HepG2 (cell line): ENCODE data around the gene RNF168. TPM values are rescaled to one million over a fixed set of nuclear protein-coding genes. Genes with fewer than 3 reads are reported as not detected.
"Not testable (repeated sequence)": the region's sequence is repeated elsewhere in the genome, so short reads cannot be mapped to it uniquely, and the experiment has no call there.

Experiments
- ATAC-seq: fragments of 200-7000 bp; cut with Tn5 transposase; 3 replicates; pipeline ENCODE4 v1.9.1; 2020; ENCODE audit warnings: mild to moderate bottlenecking, moderate library complexity
- BruUV-seq: library from RNA; stranded (reverse); fragments of 400-500 nt; replicated peaks from 2 replicates; lab custom pipeline; 2021; lab: Mats Ljungman, UMichigan
- CTCF ChIA-PET: fragments of 300-600 bp; formaldehyde crosslinking; extraction: SDS; loops from one replicate; lab custom pipeline; 2021; ENCODE audit warnings: low total read pairs, inconsistent platforms, low intra/inter-chr PET ratio; lab: Yijun Ruan, JAX
- POLR2A ChIA-PET: fragments of 350-600 bp; sonication (Branson Sonifier 250); formaldehyde crosslinking; loops from one replicate; lab custom pipeline; 2020; ENCODE audit warnings: antibody characterized with exemption, inconsistent platforms; lab: Yijun Ruan, JAX
- DNase-seq: peaks from one replicate; pipeline ENCODE4 v3.0.0-alpha.2; 2015; ENCODE audit warnings: low spot score
- FAIRE-seq: peaks from 3 replicates; lab custom pipeline; 2011; peaks lifted over from hg19 to GRCh38; lab: Jason Lieb, UNC
- H2AFZ ChIP-seq: one replicate; pipeline ENCODE4 v1.6.1; 2011; ENCODE audit warnings: low read length, inconsistent platforms
- H3K27ac ChIP-seq: fragments of 300-600 bp; 3 replicates; pipeline ENCODE4 v1.8.0; 2011; ENCODE audit warnings: mixed run types, mild to moderate bottlenecking, mixed read lengths, low read length, inconsistent platforms; ENCODE audit not compliant: insufficient read depth; ENCODE audit errors: extremely low read length
- H3K27me3 ChIP-seq, 2 experiments: fragments of 200-600 bp in 1 of 2; 2 replicates in 1 of 2; 3 replicates in 1 of 2; pipeline versions ENCODE4 v1.6.0 to v1.8.0; 2011; ENCODE audit warnings: low read length in 2 of 2, mild to moderate bottlenecking in 2 of 2, moderate library complexity in 2 of 2, inconsistent platforms in 1 of 2; ENCODE audit not compliant: insufficient read depth in 2 of 2, control insufficient read depth in 1 of 2
- H3K36me3 ChIP-seq, 2 experiments: fragments of 200-600 bp in 1 of 2; replicated peaks in 1 of 2; 2 replicates in 1 of 2; 3 replicates in 1 of 2; pipeline versions ENCODE4 v1.5.1 to v1.8.0; 2011; ENCODE audit warnings: low read length in 2 of 2, inconsistent platforms in 1 of 2; ENCODE audit not compliant: insufficient read depth in 2 of 2, control insufficient read depth in 1 of 2
- H3K4me1 ChIP-seq: 2 replicates; pipeline ENCODE4 v1.5.1; 2012; ENCODE audit warnings: low read length, inconsistent platforms; ENCODE audit not compliant: insufficient read depth
- H3K4me2 ChIP-seq: 2 replicates; pipeline ENCODE4 v1.6.0; 2011; ENCODE audit warnings: low read depth, low read length, inconsistent platforms
- H3K4me3 ChIP-seq, 3 experiments: fragments of 200-600 bp in 1 of 3; sonication (generic), shearing (Covaris generic) in 1 of 3; replicated peaks in 1 of 3; 2 replicates each; pipeline ENCODE4 v1.5.1; 2011 to 2016; ENCODE audit warnings: low read length in 3 of 3, inconsistent platforms in 2 of 3, low read depth in 2 of 3, mild to moderate bottlenecking in 2 of 3, control low read depth in 1 of 3, mixed read lengths in 1 of 3; ENCODE audit not compliant: insufficient read depth in 1 of 3
- H3K79me2 ChIP-seq: one replicate; pipeline ENCODE4 v1.6.1; 2011; ENCODE audit warnings: low read length, inconsistent platforms; ENCODE audit not compliant: insufficient read depth
- H3K9ac ChIP-seq: 2 replicates; pipeline ENCODE4 v1.6.0; 2011; ENCODE audit warnings: mild to moderate bottlenecking, low read depth, low read length, inconsistent platforms; ENCODE audit not compliant: insufficient read depth
- H3K9me3 ChIP-seq: 2 replicates; pipeline ENCODE4 v1.5.1; 2012; ENCODE audit warnings: mild to moderate bottlenecking, low read length
- H4K20me1 ChIP-seq: 2 replicates; pipeline ENCODE4 v1.6.0; 2011; ENCODE audit warnings: inconsistent platforms, mild to moderate bottlenecking, low read length, moderate library complexity; ENCODE audit not compliant: insufficient read depth
- CEBPB ChIP-seq: IDR thresholded peaks from 2 replicates; pipeline ENCODE4 v1.6.1; 2011; ENCODE audit warnings: low read depth, low read length, improper control_type of control experiment, borderline replicate concordance
- EHMT2 ChIP-seq: fragments of 200-600 bp; sonication (generic); IDR thresholded peaks from 2 replicates; pipeline ENCODE4 v1.7.0; 2017; ENCODE audit warnings: antibody characterized with exemption, low read depth, low read length, borderline replicate concordance
- HNRNPUL1 ChIP-seq: fragments of 200-400 bp; formaldehyde crosslinking; IDR thresholded peaks from 2 replicates; pipeline ENCODE4 v1.6.1; 2017; ENCODE audit warnings: low read depth, mild to moderate bottlenecking, low read length, moderate library complexity
- NCOA1 ChIP-seq: sonication (generic); formaldehyde crosslinking; IDR thresholded peaks from 2 replicates; pipeline ENCODE4 v1.9.0; 2021; ENCODE audit warnings: missing genetic modification reagents
- PAF1 ChIP-seq: IDR thresholded peaks from 2 replicates; pipeline ENCODE4 v1.6.1; 2016; ENCODE audit warnings: missing genetic modification reagents, missing compliant biosample characterization
- RAD51 ChIP-seq: fragments of 450-650 bp; IDR thresholded peaks from 2 replicates; pipeline ENCODE4 v1.6.1; 2016; ENCODE audit warnings: borderline replicate concordance
- ZNF160 ChIP-seq: sonication (generic); formaldehyde crosslinking; IDR thresholded peaks from 2 replicates; pipeline ENCODE4 v1.8.0; 2022; ENCODE audit warnings: mild to moderate bottlenecking, inconsistent platforms, missing genetic modification reagents
- WGBS: methylation state at CpG from one replicate; pipeline ENCODE4 v1.1.6; 2017; ENCODE audit warnings: low lambda C conversion rate; 5-methylcytosine and 5-hydroxymethylcytosine counted together
- in situ Hi-C: cut with HindIII; loops from 2 replicates; pipeline ENCODE4 v1.10.0; 2017; ENCODE audit warnings: low pct_unique_long_range_greater_than_20kb; ENCODE audit not compliant: extremely low pct_ligation_motif_present
- intact Hi-C: fragments of 100-400 bp; cut with micrococcal nuclease; formaldehyde crosslinking; loops from one replicate; pipeline ENCODE4 v1.10.0; 2022; ENCODE audit not compliant: unreplicated experiment
- polyA plus RNA-seq, 8 experiments: library from polyadenylated mRNA; depleted of rRNA in 3 of 8; stranded (reverse) in 7 of 8; unstranded in 1 of 8; fragments of >200 nt; fragmentation: Illumina TruSeq in 4 of 8; extraction: Trizol in 4 of 8; gene quantifications; 2 replicates each; pipeline versions ENCODE4 v1.2.1 to v1.2.3, GENCODE V29; 2011 to 2016; ENCODE audit warnings: low read depth in 4 of 8, missing spikeins in 1 of 8, mixed read lengths in 1 of 8; ENCODE audit not compliant: insufficient read depth in 1 of 8
- total RNA-seq, 5 experiments: library from RNA; depleted of rRNA; stranded (reverse); fragments of >200 nt; fragmentation: Illumina TruSeq; extraction: Trizol; gene quantifications; 2 replicates each; pipeline ENCODE4 v1.2.3, GENCODE V29; 2016; ENCODE audit warnings: low read depth in 1 of 5
- TF ChIP-seq, protein P1 (sequence below), 2 experiments: sonication (generic) in 1 of 2; formaldehyde crosslinking in 1 of 2; IDR thresholded peaks; 2 replicates each; pipeline versions ENCODE4 v1.5.1 to v1.6.1; 2011 to 2020; ENCODE audit warnings: borderline replicate concordance in 1 of 2, low read depth in 1 of 2, low read length in 1 of 2, mild to moderate bottlenecking in 1 of 2, missing genetic modification reagents in 1 of 2, moderate library complexity in 1 of 2

The RNF168 gene
- total and polyA plus RNA-seq, 2 of the 13 experiments (the other 11 are each of a cell fraction or from before 2014, with no cell fraction given) = 3.7 to 22.9 TPM

GRCh38 chr3:196523841-196524240, 20.3 kb upstream of the RNF168 start:
- in situ Hi-C loops (no loop called here), intact Hi-C loops (no loop called here)
- FAIRE-seq (no peak), ATAC-seq (no peak), DNase-seq (no peak)
- Histone ChIP-seq H3K4me1 (peaks cover 3% of the 10 kb centered on the region), H2AFZ (no peak overlapping the region), H3K9me3 (no peaks in the 10 kb centered on the region), H3K36me3 (no peaks in the 10 kb centered on the region), H3K79me2 (no peaks in the 10 kb centered on the region), H3K27ac (no peak overlapping the region), H4K20me1 (no peaks in the 10 kb centered on the region), H3K4me2 (no peak overlapping the region), H3K27me3 (peaks cover 0 to 17% of the 10 kb centered on the region in 2 experiments; a peak in 2 of 5 replicates), H3K9ac (no peak overlapping the region), H3K4me3 (no peak overlapping the region)
- WGBS = 71% methylated on average over 4 of the region's 4 CpGs
- ChIA-PET POLR2A (no interaction called here), CTCF (no interaction called here)
- TF ChIP-seq NCOA1 (CRISPR knock-in tag) (no peak), EHMT2 (no peak), ZNF160 (CRISPR knock-in tag) (no peak), CEBPB (peak; percentile 46; the same call in 1 of the 2 replicates), HNRNPUL1 (no peak), PAF1 (CRISPR knock-in tag) (no peak)
- no TSS peak for BruUV-seq

DNA sequence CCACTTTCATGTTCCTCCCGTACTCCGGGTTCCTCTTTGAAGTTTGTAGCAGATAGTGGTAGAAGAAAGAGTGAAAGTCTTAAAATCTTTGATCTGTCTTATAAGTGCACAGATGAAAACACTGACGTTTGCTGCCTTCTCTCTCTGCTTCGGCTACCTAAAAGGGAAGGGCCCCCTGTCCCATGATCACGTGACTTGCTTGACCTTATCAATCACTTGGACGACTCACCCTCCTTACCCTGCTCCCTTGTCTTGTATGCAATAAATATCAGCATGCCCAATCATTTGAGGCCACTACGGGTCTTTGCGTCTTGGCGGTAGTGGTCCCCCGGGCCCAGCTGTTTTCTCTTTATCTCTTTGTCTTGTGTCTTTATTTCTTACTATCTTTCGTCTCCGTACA, 17.7 kb upstream of the RNF168 start:
- ATAC-seq, intact Hi-C loops: not testable (repeated sequence)
- TF ChIP-seq RAD51 = peak; percentile 83; the same call in 1 of the 2 replicates
- TF ChIP-seq, protein P1, sequence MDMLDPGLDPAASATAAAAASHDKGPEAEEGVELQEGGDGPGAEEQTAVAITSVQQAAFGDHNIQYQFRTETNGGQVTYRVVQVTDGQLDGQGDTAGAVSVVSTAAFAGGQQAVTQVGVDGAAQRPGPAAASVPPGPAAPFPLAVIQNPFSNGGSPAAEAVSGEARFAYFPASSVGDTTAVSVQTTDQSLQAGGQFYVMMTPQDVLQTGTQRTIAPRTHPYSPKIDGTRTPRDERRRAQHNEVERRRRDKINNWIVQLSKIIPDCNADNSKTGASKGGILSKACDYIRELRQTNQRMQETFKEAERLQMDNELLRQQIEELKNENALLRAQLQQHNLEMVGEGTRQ (IDR thresholded peaks at IDR 0.05; ENCODE audit: low read depth, low read length) = peak; percentile 57; the same call in 1 of the 2 replicates
- TF ChIP-seq, protein P1 (CRISPR knock-in tag; IDR thresholded peaks at IDR 0.05; ENCODE audit: borderline replicate concordance) = not testable (repeated sequence)
- TF ChIP-seq, all 625 proteins: peak for 2; not testable (repeated sequence) for 623
- H3K79me2 ChIP-seq, FAIRE-seq, POLR2A ChIA-PET, H3K4me2 ChIP-seq, H2AFZ ChIP-seq, H3K27ac ChIP-seq, H4K20me1 ChIP-seq, H3K9me3 ChIP-seq, H3K36me3 ChIP-seq, in situ Hi-C loops, BruUV-seq, DNase-seq, H3K4me3 ChIP-seq, H3K9ac ChIP-seq: not testable (repeated sequence)
- Histone ChIP-seq H3K27me3 (peaks cover 0 to 17% of the 10 kb centered on the region in 2 experiments; a peak in 2 of 5 replicates), H3K4me1 (peaks cover 19% of the 10 kb centered on the region)
- CTCF ChIA-PET = interaction anchor here (0.7 to 3.4 kb wide), 2 partner anchors 36 to 267 kb away, joined by 3 to 28 read pairs; no protein-coding TSS in a partner anchor
- 26% methylated on average over 12 of the region's 12 CpGs for WGBS
